A673 (cell line): Measurements from ENCODE around the gene THSD7B. TPM values are rescaled to one million over a fixed set of nuclear protein-coding genes. Genes with fewer than 3 reads are reported as not detected.

ENCODE experiments used
- BruUV-seq: library from RNA; stranded (reverse); fragments of 400-500 nt; replicated peaks from 2 replicates; lab custom pipeline; 2021; lab: Mats Ljungman, UMichigan
- CTCF ChIA-PET: fragments of 300-600 bp; sonication (Branson Sonifier 250); formaldehyde crosslinking; loops from one replicate; lab custom pipeline; 2022; ENCODE audit warnings: antibody characterized with exemption; lab: Charles Lee
- POLR2A ChIA-PET: fragments of 300-600 bp; sonication (Branson Sonifier 250); formaldehyde crosslinking; loops from one replicate; lab custom pipeline; 2022; ENCODE audit warnings: antibody characterized with exemption; ENCODE audit not compliant: low non-redundant PET; lab: Charles Lee
- DNase-seq: peaks from one replicate; pipeline ENCODE4 v3.0.0-alpha.2; 2015; ENCODE audit warnings: low spot score
- H3K27ac ChIP-seq: fragments of 200-600 bp; sonication (generic); 2 replicates; pipeline ENCODE4 v1.5.1; 2016; ENCODE audit warnings: mixed run types, low read depth, mild to moderate bottlenecking, mixed read lengths, antibody characterized with exemption, low read length; ENCODE audit not compliant: poor library complexity, severe bottlenecking
- H3K27me3 ChIP-seq: fragments of 200-600 bp; sonication (generic); replicated peaks from 2 replicates; pipeline ENCODE4 v1.6.1; 2017; ENCODE audit warnings: mixed run types, low read depth, mild to moderate bottlenecking, mixed read lengths, antibody characterized with exemption, low read length; ENCODE audit not compliant: insufficient read depth, poor library complexity
- H3K36me3 ChIP-seq: fragments of 200-600 bp; sonication (generic); 2 replicates; pipeline ENCODE4 v1.6.1; 2016; ENCODE audit warnings: mixed run types, mild to moderate bottlenecking, mixed read lengths, antibody characterized with exemption, low read length; ENCODE audit not compliant: insufficient read depth, poor library complexity, severe bottlenecking
- H3K4me1 ChIP-seq: fragments of 200-600 bp; sonication (generic); 2 replicates; pipeline ENCODE4 v1.6.1; 2017; ENCODE audit warnings: mixed run types, mild to moderate bottlenecking, mixed read lengths, antibody characterized with exemption, low read length; ENCODE audit not compliant: insufficient read depth, poor library complexity, severe bottlenecking
- H3K4me3 ChIP-seq: fragments of 200-600 bp; sonication (generic); 2 replicates; pipeline ENCODE4 v1.5.1; 2016; ENCODE audit warnings: low read depth, mixed run types, mild to moderate bottlenecking, mixed read lengths, low read length; ENCODE audit not compliant: poor library complexity, severe bottlenecking
- H3K9me3 ChIP-seq: fragments of 200-600 bp; sonication (generic); 2 replicates; pipeline ENCODE4 v1.6.1; 2016; ENCODE audit warnings: mixed run types, low read depth, mild to moderate bottlenecking, mixed read lengths, antibody characterized with exemption, low read length; ENCODE audit not compliant: poor library complexity, severe bottlenecking
- EZH2 ChIP-seq: fragments of 200-600 bp; sonication (generic); IDR thresholded peaks from 2 replicates; pipeline ENCODE4 v1.6.1; 2017; ENCODE audit warnings: borderline replicate concordance, low read depth, mild to moderate bottlenecking, mixed read lengths, antibody characterized with exemption, low read length; ENCODE audit not compliant: poor library complexity, severe bottlenecking
- intact Hi-C: fragments of 100-400 bp; cut with micrococcal nuclease; formaldehyde crosslinking; loops from one replicate; pipeline ENCODE4 v1.10.0; 2022; ENCODE audit not compliant: unreplicated experiment
- total RNA-seq: library from RNA; stranded (reverse); gene quantifications from 2 replicates; pipeline ENCODE4 v1.2.3, GENCODE V29; 2021
- TF ChIP-seq, protein P1 (sequence below): fragments of 300-800, 200-600 bp; sonication (generic); conservative IDR thresholded peaks from 2 replicates; pipeline ENCODE4 v1.5.1; 2017; ENCODE audit warnings: low read depth, mild to moderate bottlenecking, antibody characterized with exemption, low read length, moderate library complexity, mixed read lengths

THSD7B gene
- total RNA-seq, 1 experiment from 2014 or later, result not detected

DNA sequence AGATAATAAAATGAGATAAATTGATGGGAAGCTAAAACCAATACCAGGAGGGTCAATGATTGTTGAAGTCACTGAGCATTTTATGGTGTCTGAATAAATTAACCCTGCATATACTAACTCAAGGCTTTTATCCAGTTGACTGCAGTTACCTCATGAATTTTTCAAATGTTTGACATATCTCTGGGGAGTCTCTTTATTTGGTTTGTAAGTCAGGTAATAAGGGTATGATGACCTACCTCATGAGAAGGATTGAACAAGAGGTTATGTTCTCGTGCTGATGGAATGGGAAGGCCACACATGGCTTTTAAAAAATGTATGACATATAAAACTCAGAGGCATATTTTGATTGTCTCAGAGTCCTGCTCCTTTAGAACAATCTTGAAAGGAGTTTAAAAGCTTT lies 237.6 kb downstream of the THSD7B start:
- Histone ChIP-seq H3K27ac (no peak overlapping the region), H3K27me3 (no peaks in the 10 kb centered on the region), H3K36me3 (no peaks in the 10 kb centered on the region), H3K4me3 (no peak overlapping the region), H3K9me3 (no peaks in the 10 kb centered on the region), H3K4me1 (no peaks in the 10 kb centered on the region)
- CTCF ChIA-PET, result no interaction called here
- no peak for DNase-seq
- TF ChIP-seq, protein P1, sequence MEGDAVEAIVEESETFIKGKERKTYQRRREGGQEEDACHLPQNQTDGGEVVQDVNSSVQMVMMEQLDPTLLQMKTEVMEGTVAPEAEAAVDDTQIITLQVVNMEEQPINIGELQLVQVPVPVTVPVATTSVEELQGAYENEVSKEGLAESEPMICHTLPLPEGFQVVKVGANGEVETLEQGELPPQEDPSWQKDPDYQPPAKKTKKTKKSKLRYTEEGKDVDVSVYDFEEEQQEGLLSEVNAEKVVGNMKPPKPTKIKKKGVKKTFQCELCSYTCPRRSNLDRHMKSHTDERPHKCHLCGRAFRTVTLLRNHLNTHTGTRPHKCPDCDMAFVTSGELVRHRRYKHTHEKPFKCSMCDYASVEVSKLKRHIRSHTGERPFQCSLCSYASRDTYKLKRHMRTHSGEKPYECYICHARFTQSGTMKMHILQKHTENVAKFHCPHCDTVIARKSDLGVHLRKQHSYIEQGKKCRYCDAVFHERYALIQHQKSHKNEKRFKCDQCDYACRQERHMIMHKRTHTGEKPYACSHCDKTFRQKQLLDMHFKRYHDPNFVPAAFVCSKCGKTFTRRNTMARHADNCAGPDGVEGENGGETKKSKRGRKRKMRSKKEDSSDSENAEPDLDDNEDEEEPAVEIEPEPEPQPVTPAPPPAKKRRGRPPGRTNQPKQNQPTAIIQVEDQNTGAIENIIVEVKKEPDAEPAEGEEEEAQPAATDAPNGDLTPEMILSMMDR, result no peak
- TF ChIP-seq EZH2, result no peak
- intact Hi-C loops, result no loop called here
- no TSS peak for BruUV-seq
- POLR2A ChIA-PET, result no interaction called here

- H3K4me1 ChIP-seq, result no peaks in the 10 kb centered on the region
- CTCF ChIA-PET, result no interaction called here
- POLR2A ChIA-PET, result no interaction called here
- intact Hi-C loops, result no loop called here
- H3K9me3 ChIP-seq, result no peaks in the 10 kb centered on the region
- TF ChIP-seq, protein P1, result no peak
- no peak for TF ChIP-seq EZH2
- H3K36me3 ChIP-seq, result no peaks in the 10 kb centered on the region
- BruUV-seq, result no TSS peak
- DNase-seq, result no peak
- H3K27me3 ChIP-seq, result no peaks in the 10 kb centered on the region
- no peak overlapping the region for H3K27ac ChIP-seq
- no peak overlapping the region for H3K4me3 ChIP-seq
Measured at GRCh38 chr2:137005210-137005609, 239.9 kb downstream of the THSD7B start.

DNA sequence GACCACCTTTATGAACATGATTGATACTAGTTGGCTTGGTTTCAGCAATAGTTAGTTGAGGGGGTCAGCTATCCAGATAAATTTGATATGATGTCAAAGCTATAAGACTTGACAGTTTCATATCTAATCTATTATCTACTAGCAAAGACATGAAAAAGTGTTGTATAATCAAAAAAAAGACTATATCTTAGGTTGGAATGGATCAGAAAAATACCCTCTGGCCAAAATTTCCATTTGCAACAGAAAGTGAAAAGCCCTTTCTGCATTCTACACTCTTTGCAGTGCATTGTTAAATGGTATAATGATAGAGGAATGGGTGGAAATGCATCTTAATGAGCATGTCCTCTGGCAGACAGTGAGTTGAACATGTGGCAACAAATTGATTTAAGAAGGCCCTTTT lies 242.6 kb downstream of the THSD7B start:
- no peaks in the 10 kb centered on the region for H3K36me3 ChIP-seq
- no TSS peak for BruUV-seq
- CTCF ChIA-PET, result no interaction called here
- no peak for DNase-seq
- POLR2A ChIA-PET, result no interaction called here
- H3K9me3 ChIP-seq, result no peaks in the 10 kb centered on the region
- intact Hi-C loops, result no loop called here
- no peaks in the 10 kb centered on the region for H3K27me3 ChIP-seq
- no peak for TF ChIP-seq EZH2
- TF ChIP-seq, protein P1, result no peak
- H3K4me3 ChIP-seq, result no peak overlapping the region
- H3K4me1 ChIP-seq, result no peaks in the 10 kb centered on the region
- H3K27ac ChIP-seq, result no peak overlapping the region
